GM23248 (cell line): ENCODE results near the gene CD70. TPM values are rescaled to one million over a fixed set of nuclear protein-coding genes. Genes with fewer than 3 reads are reported as not detected.

Experiments used
- DNase-seq: peaks from one replicate; pipeline ENCODE4 v3.0.0-alpha.2; 2015
- H2AFZ ChIP-seq: fragments of 200-600 bp; sonication (generic); 2 replicates; pipeline ENCODE4 v1.6.1; 2016; ENCODE audit warnings: antibody characterized with exemption
- H3F3A ChIP-seq: fragments of 200-600 bp; sonication (generic); 2 replicates; pipeline ENCODE4 v1.6.1; 2016; ENCODE audit warnings: mild to moderate bottlenecking, antibody characterized with exemption, mixed run types; ENCODE audit not compliant: insufficient read depth
- H3K27ac ChIP-seq: fragments of 200-600 bp; sonication (generic); 2 replicates; pipeline ENCODE4 v1.5.1; 2016; ENCODE audit warnings: mild to moderate bottlenecking
- H3K27me3 ChIP-seq: fragments of 200-600 bp; sonication (generic); replicated peaks from 2 replicates; pipeline ENCODE4 v1.6.1; 2016; ENCODE audit warnings: mild to moderate bottlenecking; ENCODE audit not compliant: insufficient read depth
- H3K36me3 ChIP-seq: fragments of 200-600 bp; sonication (generic); 2 replicates; pipeline ENCODE4 v1.6.1; 2016; ENCODE audit warnings: low read depth, mild to moderate bottlenecking
- H3K4me1 ChIP-seq: fragments of 200-600 bp; sonication (generic); 2 replicates; pipeline ENCODE4 v1.6.1; 2016; ENCODE audit warnings: mild to moderate bottlenecking; ENCODE audit not compliant: insufficient read depth
- H3K4me2 ChIP-seq: fragments of 200-600 bp; sonication (generic); one replicate; pipeline ENCODE4 v1.6.1; 2016; ENCODE audit warnings: mild to moderate bottlenecking; ENCODE audit not compliant: unreplicated experiment
- H3K4me3 ChIP-seq: fragments of 200-600 bp; sonication (generic); 2 replicates; pipeline ENCODE4 v1.5.1; 2016; ENCODE audit warnings: mild to moderate bottlenecking
- H3K79me2 ChIP-seq: fragments of 200-600 bp; sonication (generic); 2 replicates; pipeline ENCODE4 v1.6.1; 2016; ENCODE audit warnings: mild to moderate bottlenecking; ENCODE audit not compliant: insufficient read depth
- H3K9ac ChIP-seq: fragments of 200-600 bp; sonication (generic); 2 replicates; pipeline ENCODE4 v1.6.1; 2016; ENCODE audit warnings: mild to moderate bottlenecking
- H3K9me2 ChIP-seq: fragments of 200-600 bp; sonication (generic); 2 replicates; pipeline ENCODE4 v1.6.1; 2016; ENCODE audit warnings: mixed run types, mild to moderate bottlenecking, moderate library complexity; ENCODE audit not compliant: insufficient read depth
- H3K9me3 ChIP-seq: fragments of 200-600 bp; sonication (generic); one replicate; pipeline ENCODE4 v1.6.1; 2017; ENCODE audit warnings: low read depth
- H4K20me1 ChIP-seq: fragments of 200-600 bp; sonication (generic); 2 replicates; pipeline ENCODE4 v1.6.0; 2016; ENCODE audit not compliant: insufficient read depth
- EZH2 ChIP-seq: fragments of 200-600 bp; sonication (generic); IDR thresholded peaks from 2 replicates; pipeline ENCODE4 v1.6.1; 2018; ENCODE audit warnings: antibody characterized with exemption, mild to moderate bottlenecking; ENCODE audit not compliant: insufficient read depth, poor library complexity, severe bottlenecking
- EZH2phosphoT487 ChIP-seq: fragments of 200-600 bp; sonication (generic); IDR thresholded peaks from 2 replicates; pipeline ENCODE4 v1.6.1; 2018; ENCODE audit warnings: antibody characterized with exemption, moderate library complexity, mild to moderate bottlenecking, low read depth; ENCODE audit not compliant: insufficient read depth
- WGBS, 2 experiments: methylation state at CpG; one replicate each; pipeline ENCODE4 v1.1.6; 2015 to 2017; ENCODE audit warnings: low lambda C conversion rate in 2 of 2, low coverage in 1 of 2; ENCODE audit errors: missing lambda C conversion rate in 2 of 2; 5-methylcytosine and 5-hydroxymethylcytosine counted together
- in situ Hi-C: fragments of 300-500 bp; cut with MboI; formaldehyde crosslinking; loops from 2 replicates; pipeline ENCODE4 v1.15.0; 2020
- polyA plus RNA-seq: library from polyadenylated mRNA; unstranded; fragments of >200 nt; fragmentation: Nextera tagmentation; extraction: Ambion mirVana; gene quantifications from 2 replicates; pipeline ENCODE4 v1.2.1, GENCODE V29; 2016
- total RNA-seq: library from RNA; depleted of rRNA; stranded (reverse); fragments of >200 nt; shearing (Covaris generic); gene quantifications from 2 replicates; pipeline ENCODE4 v1.2.3, GENCODE V29; 2014

Gene CD70
- total and polyA plus RNA-seq, 2 experiments from 2014 or later, result 0.20 TPM; not detected in 1

- no peak for DNase-seq
- H3K79me2 ChIP-seq, result no peaks in the 10 kb centered on the region
- in situ Hi-C loops, result no loop called here
- H3K27me3 ChIP-seq, result peaks cover 13% of the 10 kb centered on the region
- no peak for TF ChIP-seq EZH2
- no peak for TF ChIP-seq EZH2phosphoT487
- no peaks in the 10 kb centered on the region for H3F3A ChIP-seq
- WGBS, 2 experiments, result 68 to 70% methylated on average over 7 of the region's 7 CpGs
- peaks cover 9% of the 10 kb centered on the region for H3K4me1 ChIP-seq
- H3K9me2 ChIP-seq, result no peaks in the 10 kb centered on the region
- H3K9ac ChIP-seq, result no peak overlapping the region
- H3K27ac ChIP-seq, result no peak overlapping the region
- H3K4me3 ChIP-seq, result no peak overlapping the region
- no peaks in the 10 kb centered on the region for H3K9me3 ChIP-seq
- H3K36me3 ChIP-seq, result no peaks in the 10 kb centered on the region
- no peak overlapping the region for H2AFZ ChIP-seq
- H3K4me2 ChIP-seq, result no peak overlapping the region
- H4K20me1 ChIP-seq, result no peaks in the 10 kb centered on the region
Measured at GRCh38 chr19:6579450-6580178, 11.3 kb downstream of the CD70 start.

- H3K4me3 ChIP-seq, result no peak overlapping the region
- no peak overlapping the region for H3K4me2 ChIP-seq
- H3K27me3 ChIP-seq, result peaks cover 25% of the 10 kb centered on the region; the same call in 1 of the 2 replicates
- peaks cover 9% of the 10 kb centered on the region for H3K4me1 ChIP-seq
- H3K9me2 ChIP-seq, result no peaks in the 10 kb centered on the region
- H3K79me2 ChIP-seq, result no peaks in the 10 kb centered on the region
- H2AFZ ChIP-seq, result no peak overlapping the region
- no peaks in the 10 kb centered on the region for H4K20me1 ChIP-seq
- no peaks in the 10 kb centered on the region for H3K9me3 ChIP-seq
- in situ Hi-C loops, result no loop called here
- H3F3A ChIP-seq, result no peaks in the 10 kb centered on the region
- WGBS, 2 experiments, result 77 to 80% methylated on average over 5 of the region's 5 CpGs
- TF ChIP-seq EZH2phosphoT487 (no peak), EZH2 (no peak)
- H3K9ac ChIP-seq, result no peak overlapping the region
- no peaks in the 10 kb centered on the region for H3K36me3 ChIP-seq
- H3K27ac ChIP-seq, result no peak overlapping the region
- no peak for DNase-seq
Measured at GRCh38 chr19:6577476-6578125, 13.3 kb downstream of the CD70 start.

GRCh38 chr19:6576869-6577475, 14.0 kb downstream of the CD70 start:
- Histone ChIP-seq H4K20me1 (no peaks in the 10 kb centered on the region), H3K9ac (no peak overlapping the region), H3K4me3 (no peak overlapping the region), H3K79me2 (no peaks in the 10 kb centered on the region), H3K9me3 (no peaks in the 10 kb centered on the region), H3K9me2 (no peaks in the 10 kb centered on the region), H2AFZ (no peak overlapping the region), H3K27ac (no peak overlapping the region), H3K4me1 (peaks cover 9% of the 10 kb centered on the region), H3K36me3 (no peaks in the 10 kb centered on the region), H3F3A (no peaks in the 10 kb centered on the region), H3K27me3 (peaks cover 27% of the 10 kb centered on the region; the same call in 1 of the 2 replicates), H3K4me2 (no peak overlapping the region)
- TF ChIP-seq EZH2 (no peak), EZH2phosphoT487 (no peak)
- WGBS, 2 experiments, result 81 to 82% methylated on average over 5 of the region's 5 CpGs
- DNase-seq, result no peak
- in situ Hi-C loops, result no loop called here

GRCh38 chr19:6573350-6573749, 17.6 kb downstream of the CD70 start:
- Histone ChIP-seq H3K9me2 (no peaks in the 10 kb centered on the region), H3K27ac (no peak overlapping the region), H3K79me2 (no peaks in the 10 kb centered on the region), H4K20me1 (no peaks in the 10 kb centered on the region), H3F3A (no peaks in the 10 kb centered on the region), H3K9me3 (no peaks in the 10 kb centered on the region), H3K4me1 (no peaks in the 10 kb centered on the region), H3K36me3 (no peaks in the 10 kb centered on the region), H3K27me3 (peaks cover 37% of the 10 kb centered on the region), H3K4me3 (no peak overlapping the region), H3K4me2 (no peak overlapping the region), H3K9ac (no peak overlapping the region), H2AFZ (no peak overlapping the region)
- TF ChIP-seq EZH2 (no peak), EZH2phosphoT487 (no peak)
- 29 to 35% methylated on average over 1 of the region's 1 CpG for WGBS, 2 experiments
- in situ Hi-C loops, result no loop called here
- no peak for DNase-seq
